Measurements from ENCODE around the gene TTC39B.
"Not testable (repeated sequence)": the region's sequence is repeated elsewhere in the genome, so short reads cannot be mapped to it uniquely, and the experiment has no call there.

The TTC39B gene

DNA sequence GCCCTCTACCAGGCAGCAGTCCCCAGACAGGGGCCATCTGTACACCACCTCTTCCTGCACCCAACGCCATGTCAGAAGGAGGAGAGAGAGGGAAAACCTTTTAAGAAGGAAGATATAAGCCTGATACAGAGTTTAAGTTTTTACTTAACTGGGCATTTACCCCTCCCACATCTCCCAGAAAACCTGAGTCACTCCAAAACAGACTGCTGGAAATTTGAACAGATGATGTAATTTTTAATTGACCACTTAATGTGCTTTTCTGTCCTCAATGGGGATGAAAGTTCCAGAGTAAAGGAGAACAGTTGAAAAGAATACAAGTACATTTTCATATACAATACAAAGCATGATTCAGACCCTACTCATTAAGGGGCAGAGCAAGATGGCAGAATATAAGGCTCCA is 63.9 kb downstream of the TTC39B start:
- no peak for TF ChIP-seq CTCF (conservative IDR thresholded peaks at IDR 0.05; ENCODE audit: low read depth, low read length)
- no peak overlapping the region for H3K4me3 ChIP-seq (ENCODE audit: low read length)
- no peak for DNase-seq (ENCODE audit: low read depth)

- TF ChIP-seq CTCF (conservative IDR thresholded peaks at IDR 0.05; ENCODE audit: low read depth, low read length): no peak
- no peak for DNase-seq (ENCODE audit: low read depth)
Measured at GRCh38 chr9:15240927-15241326, 66.1 kb downstream of the TTC39B start.

DNA sequence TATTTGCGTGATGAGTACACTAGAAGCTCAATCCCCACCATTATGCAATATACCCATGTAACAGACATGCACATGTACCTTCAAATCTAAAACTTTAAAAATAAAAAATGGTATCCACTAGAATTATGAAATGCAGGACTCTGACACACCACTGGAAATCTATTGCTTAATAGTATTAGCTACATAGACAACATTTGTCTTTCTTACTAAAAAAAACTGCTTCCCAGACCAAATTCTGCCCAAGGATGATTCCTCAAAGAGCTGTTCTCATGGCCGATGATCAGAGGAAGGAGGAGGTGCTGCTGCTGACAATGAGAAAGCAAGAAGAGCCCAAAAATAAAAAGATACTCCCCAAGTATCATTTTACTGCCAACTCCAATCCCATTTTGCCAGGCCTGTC is 67.2 kb downstream of the TTC39B start:
- TF ChIP-seq CTCF (conservative IDR thresholded peaks at IDR 0.05; ENCODE audit: low read depth, low read length): no peak
- H3K4me3 ChIP-seq (ENCODE audit: low read length): no peak overlapping the region
- no peak for DNase-seq (ENCODE audit: low read depth)

More at GRCh38 chr9:15240927-15241326, 66.1 kb downstream of the TTC39B start:
- no peak overlapping the region for H3K4me3 ChIP-seq (ENCODE audit: low read length)

DNA sequence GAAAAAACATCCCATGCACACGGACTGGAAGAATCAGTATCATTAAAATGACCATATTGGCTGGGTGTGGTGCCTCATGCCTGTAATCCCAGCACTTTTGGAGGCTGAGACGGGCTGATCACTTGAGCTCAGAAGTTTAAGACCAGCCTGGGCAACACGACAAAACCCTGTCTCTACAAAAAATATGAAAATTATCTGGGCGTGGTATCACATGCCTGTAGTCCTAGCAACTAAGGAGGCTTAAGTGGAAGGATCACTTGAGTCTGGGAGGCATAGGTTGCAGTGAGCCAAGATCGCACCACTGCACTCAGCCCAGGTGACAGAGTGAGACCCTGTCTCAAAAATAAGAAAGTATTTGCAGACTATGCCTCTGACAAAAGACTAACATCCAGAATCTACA is 68.4 kb downstream of the TTC39B start:
- peak; percentile 9 for DNase-seq (ENCODE audit: low read depth)
- TF ChIP-seq CTCF (conservative IDR thresholded peaks at IDR 0.05; ENCODE audit: low read depth, low read length): no peak

DNA sequence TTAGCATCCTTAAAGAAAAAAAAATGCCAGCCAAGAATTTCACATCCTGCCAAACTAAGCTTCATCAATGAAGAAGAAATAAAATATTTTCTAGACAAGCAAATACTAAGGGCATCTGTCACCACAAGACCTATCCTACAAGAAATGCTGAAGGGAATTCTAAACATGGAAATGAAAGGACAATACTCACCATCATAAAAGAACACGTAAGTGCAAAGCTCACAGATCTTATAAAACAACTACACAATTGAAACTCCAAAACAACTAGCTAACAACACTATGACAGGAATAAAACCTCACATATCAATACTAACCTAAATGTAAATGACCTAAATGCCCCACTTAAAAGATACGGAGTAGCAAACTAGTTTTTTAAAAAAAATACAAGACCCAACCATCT is 71.4 kb downstream of the TTC39B start:
- no peak for TF ChIP-seq CTCF (conservative IDR thresholded peaks at IDR 0.05; ENCODE audit: low read depth, low read length)
- no peak for DNase-seq (ENCODE audit: low read depth)
- no peak overlapping the region for H3K4me3 ChIP-seq (ENCODE audit: low read length)

More for the DNA sequence above, 68.4 kb downstream of the TTC39B start:
- H3K4me3 ChIP-seq (ENCODE audit: low read length): no peak overlapping the region

DNA sequence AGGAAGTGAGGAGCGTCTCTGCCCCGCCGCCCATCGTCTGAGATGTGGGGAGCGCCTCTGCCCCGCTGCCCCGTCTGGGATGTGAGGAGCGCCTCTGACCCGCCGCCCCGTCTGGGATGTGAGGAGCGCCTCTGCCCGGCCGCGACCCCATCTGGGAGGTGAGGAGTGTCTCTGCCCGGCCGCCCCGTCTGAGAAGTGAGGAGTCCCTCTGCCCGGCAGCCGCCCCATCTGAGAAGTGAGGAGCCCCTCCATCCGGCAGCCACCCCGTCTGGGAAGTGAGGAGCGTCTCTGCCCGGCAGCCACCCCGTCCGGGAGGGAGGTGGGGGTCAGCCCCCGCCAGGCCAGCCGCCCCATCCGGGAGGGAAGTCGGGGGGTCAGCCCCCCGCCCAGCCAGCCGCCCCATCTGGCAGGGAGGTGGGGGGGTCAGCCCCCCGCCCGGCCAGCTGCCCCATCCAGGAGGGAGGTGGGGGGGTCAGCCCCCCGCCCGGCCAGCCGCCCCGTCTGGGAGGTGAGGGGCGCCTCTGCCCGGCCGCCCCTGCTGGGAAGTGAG is 73.0 kb downstream of the TTC39B start:
- not testable (repeated sequence) for DNase-seq (ENCODE audit: low read depth); H3K4me3 ChIP-seq (ENCODE audit: low read length)

DNA sequence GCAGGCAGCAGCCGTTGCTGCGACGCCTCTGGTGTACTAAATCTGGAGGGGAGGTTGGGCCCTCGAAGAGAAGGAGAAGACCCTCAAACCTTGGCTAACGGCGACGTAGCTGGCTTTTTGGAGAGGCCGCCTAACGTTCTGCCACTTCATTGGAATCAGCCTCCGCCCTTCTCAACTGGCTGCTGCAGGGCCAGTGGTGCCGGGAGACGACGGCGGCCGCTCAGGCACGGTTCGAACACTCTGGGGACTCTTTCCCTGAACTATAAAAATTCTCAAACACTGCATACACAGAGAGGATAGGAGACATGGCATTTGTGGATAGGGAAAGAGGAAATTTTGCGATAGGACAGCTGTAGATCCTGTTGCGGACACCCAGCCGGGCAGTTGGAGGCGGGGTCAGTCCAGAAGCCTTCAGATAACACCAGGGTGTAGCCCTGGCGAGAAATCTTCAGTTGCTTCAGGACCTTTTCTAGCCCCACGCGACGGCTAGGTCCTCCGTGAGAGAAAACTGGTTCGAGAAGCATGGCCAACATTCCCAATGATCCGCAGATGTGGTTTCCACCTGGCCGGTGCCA is 74.2 kb downstream of the TTC39B start:
- not testable (repeated sequence) for DNase-seq (ENCODE audit: low read depth); H3K4me3 ChIP-seq (ENCODE audit: low read length)

- H3K4me3 ChIP-seq (ENCODE audit: low read length): no peak overlapping the region
- TF ChIP-seq CTCF (conservative IDR thresholded peaks at IDR 0.05; ENCODE audit: low read depth, low read length): peak; percentile 68
- DNase-seq (ENCODE audit: low read depth): no peak
Measured at GRCh38 chr9:15231788-15232635, 75.0 kb downstream of the TTC39B start.
